GM21423 (cell line): ENCODE results near the gene SLC27A4.
A peak's percentile ranks its signal among the peaks of the same experiment; 100 is the strongest.

Source experiments
- ATAC-seq: cut with Tn5 transposase; IDR thresholded peaks from one replicate; pipeline ENCODE4 v1.9.1; 2021; ENCODE audit warnings: mild to moderate bottlenecking, moderate library complexity; ENCODE audit not compliant: unreplicated experiment

Gene SLC27A4

GRCh38 chr9:128361986-128362646 lies 21.8 kb downstream of the SLC27A4 start:
- no peak for ATAC-seq

- no peak for ATAC-seq
Measured at GRCh38 chr9:128362774-128363173, 22.4 kb downstream of the SLC27A4 start.

- ATAC-seq = no peak
Measured at GRCh38 chr9:128365525-128365924, 25.2 kb downstream of the SLC27A4 start.

- ATAC-seq = no peak
Measured at GRCh38 chr9:128369024-128369706, 28.8 kb downstream of the SLC27A4 start.

GRCh38 chr9:128370367-128370751 lies 30.0 kb downstream of the SLC27A4 start:
- no peak for ATAC-seq

GRCh38 chr9:128370752-128371629 lies 30.7 kb downstream of the SLC27A4 start, which contains the start of gene URM1:
URM1 (plus strand) TSS chr9:128371374; CDS start chr9:128371381, 7 bp downstream.
- ATAC-seq = peak; percentile 87

GRCh38 chr9:128371630-128372117 lies 31.3 kb downstream of the SLC27A4 start:
- no peak for ATAC-seq

- no peak for ATAC-seq
Measured at GRCh38 chr9:128372188-128372641, 31.9 kb downstream of the SLC27A4 start.

GRCh38 chr9:128372784-128373183 lies 32.5 kb downstream of the SLC27A4 start:
- ATAC-seq = no peak

- ATAC-seq = no peak
Measured at GRCh38 chr9:128374221-128374675, 33.9 kb downstream of the SLC27A4 start.

GRCh38 chr9:128375865-128376264 lies 35.5 kb downstream of the SLC27A4 start:
- ATAC-seq = no peak

GRCh38 chr9:128382261-128382660 lies 41.9 kb downstream of the SLC27A4 start:
- no peak for ATAC-seq

GRCh38 chr9:128383007-128383753 lies 42.9 kb downstream of the SLC27A4 start:
- no peak for ATAC-seq

GRCh38 chr9:128383791-128384190 lies 43.5 kb downstream of the SLC27A4 start:
- no peak for ATAC-seq

- ATAC-seq = no peak
Measured at GRCh38 chr9:128384801-128385495, 44.6 kb downstream of the SLC27A4 start.

- ATAC-seq = no peak
Measured at GRCh38 chr9:128385496-128386460, 45.5 kb downstream of the SLC27A4 start.

GRCh38 chr9:128388150-128388549 lies 47.8 kb downstream of the SLC27A4 start:
- ATAC-seq = no peak

- ATAC-seq = no peak
Measured at GRCh38 chr9:128389395-128390149, 49.2 kb downstream of the SLC27A4 start.
